ENCODE measurements around the gene TMEM161B.
"Not testable (repeated sequence)": the region's sequence is repeated elsewhere in the genome, so short reads cannot be mapped to it uniquely, and the experiment has no call there.

The TMEM161B gene

DNA sequence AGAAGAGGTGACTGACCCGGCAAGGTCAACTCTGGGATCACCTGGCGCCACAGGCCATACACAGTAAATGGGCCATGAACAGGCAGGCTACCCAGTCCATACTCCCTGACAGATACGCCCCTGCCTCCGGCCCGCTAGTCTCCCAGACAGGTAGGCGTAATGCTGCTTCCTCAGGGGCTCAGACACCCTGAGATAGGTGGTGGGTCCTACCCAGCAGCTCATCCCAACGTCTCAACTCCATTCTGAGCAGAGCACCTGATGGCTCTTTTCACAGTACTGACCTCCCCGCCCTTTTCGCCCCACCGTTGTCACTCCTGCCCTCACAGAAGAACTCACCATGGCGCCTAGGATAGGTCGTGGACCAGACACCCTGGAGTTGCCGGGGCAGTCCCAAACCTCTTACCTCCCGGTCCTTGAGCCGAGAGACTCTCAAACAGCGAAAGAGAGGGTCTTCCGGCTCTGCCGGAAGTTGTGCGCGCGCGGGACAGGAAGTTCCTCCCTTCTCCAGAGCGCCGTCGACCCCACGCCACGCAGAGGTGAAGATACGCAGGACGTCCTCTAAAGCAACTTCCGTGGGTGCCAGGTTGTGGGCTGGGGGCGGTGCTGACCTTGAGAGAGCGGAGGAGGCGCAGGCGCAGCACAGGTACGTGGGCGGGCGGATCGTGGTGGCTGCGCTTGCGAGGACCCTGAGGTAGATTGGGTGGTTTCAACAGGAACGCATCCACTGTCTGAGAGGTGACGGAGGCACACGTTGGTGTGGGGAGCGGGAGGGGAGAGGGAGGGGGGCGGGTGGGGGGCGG, at the start of gene TMEM161B:
TMEM161B (minus strand) TSS at position 461 of the 800 bp plus-strand sequence; CDS start at position 339, 122 bp downstream.
- peak; percentile 98 for DNase-seq

DNA sequence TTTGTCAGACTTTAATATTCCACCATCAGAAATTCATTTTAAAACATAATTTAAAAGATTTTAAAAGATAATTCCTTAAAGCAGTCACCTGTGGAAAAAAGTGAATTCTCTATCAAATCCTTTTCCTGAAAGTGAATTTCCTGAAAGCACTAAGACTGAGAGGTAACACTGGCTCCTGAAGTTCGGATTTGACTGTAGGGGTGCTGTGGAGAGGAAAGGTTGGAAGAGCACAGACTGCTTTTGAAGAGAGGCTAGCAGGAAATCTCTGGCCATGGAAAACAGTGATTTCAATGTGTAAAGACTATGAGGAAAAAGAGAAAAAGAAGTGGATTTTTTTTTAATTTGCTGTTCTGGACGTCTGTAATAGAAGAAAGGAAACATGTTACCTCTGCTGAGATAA, 35.7 kb upstream of the TMEM161B start:
- DNase-seq = no peak

GRCh38 chr5:88298425-88298824, 29.8 kb upstream of the TMEM161B start:
- no peak for DNase-seq

GRCh38 chr5:88290801-88291200, 22.2 kb upstream of the TMEM161B start:
- DNase-seq = no peak

DNA sequence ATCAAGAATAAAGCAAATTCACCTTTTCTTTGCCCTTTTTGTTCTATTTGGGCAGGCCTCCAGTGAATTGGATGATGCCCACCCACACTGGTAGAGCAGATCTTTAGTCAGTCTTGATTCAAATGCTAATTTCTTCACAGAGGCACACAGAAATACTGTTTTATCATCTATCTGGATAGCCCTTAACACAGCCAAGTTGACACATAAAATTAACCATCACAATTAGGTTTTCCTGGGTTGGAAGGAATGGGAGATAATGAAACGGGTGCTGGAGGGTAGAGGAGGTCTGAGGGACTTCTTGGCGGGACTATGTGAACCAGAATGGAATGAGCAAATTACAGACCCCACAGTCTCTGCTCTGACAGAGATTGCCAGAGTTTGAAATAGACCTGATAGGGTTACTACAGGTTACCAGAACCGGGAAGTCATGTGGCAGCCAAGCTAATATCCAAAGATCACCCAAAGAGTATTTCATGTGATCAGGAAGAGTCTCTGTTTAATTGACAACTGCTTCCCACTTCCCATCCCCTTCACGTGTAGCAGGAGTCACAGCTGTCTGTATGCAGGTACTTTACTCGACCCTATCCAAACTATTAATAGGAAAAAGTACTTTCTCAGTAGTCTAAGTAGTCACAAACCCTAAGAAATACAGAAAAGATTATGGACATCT, 20.0 kb upstream of the TMEM161B start:
- DNase-seq = no peak

DNA sequence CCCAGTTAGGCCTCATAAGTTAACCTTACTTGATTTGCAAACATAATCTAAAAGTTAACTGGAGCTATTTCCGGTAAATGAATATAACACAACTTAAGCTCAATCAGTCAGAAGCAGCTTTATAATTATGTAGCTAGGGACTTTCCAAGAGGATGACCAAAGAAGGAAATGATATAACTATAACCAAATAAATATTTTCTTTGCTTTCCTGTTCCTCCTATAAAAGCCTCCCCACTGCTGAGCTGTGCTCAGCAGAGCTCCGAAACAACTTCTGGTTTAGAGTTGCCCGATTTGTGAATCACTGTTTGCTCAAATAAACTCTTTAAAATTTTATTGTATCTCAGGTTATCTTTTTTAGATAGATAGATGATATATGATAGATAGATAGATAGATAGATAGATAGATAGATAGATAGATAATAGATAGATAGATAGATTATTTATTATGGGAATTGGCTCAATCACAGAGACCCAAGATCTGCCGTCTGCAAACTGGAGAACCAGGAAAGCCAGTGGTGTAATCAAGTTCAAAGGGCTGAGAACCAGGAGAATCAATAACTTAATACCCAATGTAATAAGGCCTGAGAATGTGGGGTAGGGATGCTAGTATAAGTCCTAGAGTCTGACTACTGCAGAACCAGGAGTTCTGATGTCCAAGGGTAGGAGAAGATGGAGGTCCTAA, 19.3 kb upstream of the TMEM161B start:
- DNase-seq = no peak

DNA sequence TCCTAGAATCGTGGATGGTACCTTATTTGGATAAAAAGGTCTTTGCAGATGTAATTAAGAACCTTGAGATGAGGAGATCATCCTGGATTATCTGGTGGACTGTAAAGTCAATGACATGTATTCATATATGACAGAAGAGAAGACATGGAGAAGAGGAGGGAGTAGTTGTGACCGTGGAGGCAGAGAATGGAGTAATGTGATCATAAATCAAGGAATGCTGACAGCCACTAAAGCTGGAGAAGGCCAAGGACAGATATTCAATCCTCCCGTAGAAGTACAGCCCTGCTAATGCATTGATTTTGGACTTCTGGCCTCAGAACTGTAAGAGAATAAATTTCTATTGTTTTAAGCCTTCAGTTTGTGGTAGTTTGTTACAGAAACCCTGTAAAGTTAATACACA, 18.7 kb upstream of the TMEM161B start:
- DNase-seq = no peak

DNA sequence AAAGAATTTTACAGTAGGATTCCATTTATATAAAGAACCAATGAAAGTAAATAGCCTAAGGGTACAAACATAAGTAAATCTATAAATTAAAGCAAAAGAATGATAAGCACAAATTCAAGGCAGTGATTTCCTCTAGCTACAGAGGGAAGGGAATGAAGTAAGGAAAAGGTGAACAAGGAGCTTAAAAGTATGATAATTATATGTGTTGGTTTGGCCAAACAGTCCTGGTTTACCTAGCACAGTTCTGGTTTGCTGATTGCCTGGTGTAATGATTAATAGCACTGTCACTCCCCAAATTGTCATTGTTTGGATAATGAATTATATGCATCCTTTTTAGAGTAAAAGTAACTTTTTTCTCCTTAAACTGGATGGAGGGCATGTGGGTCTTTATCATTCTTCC, 15.0 kb upstream of the TMEM161B start:
- no peak for DNase-seq

- no peak for DNase-seq
Measured at GRCh38 chr5:88281322-88281721, 12.7 kb upstream of the TMEM161B start.

DNA sequence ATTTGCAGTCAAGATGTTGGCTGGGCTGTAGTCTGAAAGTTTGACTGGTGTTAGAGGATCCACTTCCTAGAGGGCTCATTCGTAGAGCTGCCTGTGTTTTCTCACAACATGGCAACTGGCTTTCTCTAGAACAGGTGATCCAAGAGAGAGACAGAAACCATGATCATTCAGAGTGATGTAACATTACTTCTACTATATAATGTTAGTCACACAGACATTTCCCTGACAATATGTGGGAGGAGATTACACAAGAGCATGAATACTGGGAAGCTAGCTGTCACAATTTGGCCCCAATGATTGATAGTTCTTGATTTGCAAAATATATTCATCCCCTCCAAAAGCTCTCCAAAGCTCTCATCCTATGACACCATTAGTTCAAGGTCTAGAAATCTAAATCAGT, 10.9 kb upstream of the TMEM161B start:
- no peak for DNase-seq

GRCh38 chr5:88276378-88276777, 7.7 kb upstream of the TMEM161B start:
- DNase-seq = no peak

GRCh38 chr5:88275581-88275980, 6.9 kb upstream of the TMEM161B start:
- no peak for DNase-seq

- DNase-seq = peak; percentile 67
Measured at GRCh38 chr5:88269222-88269771, 652 bp upstream of the TMEM161B start.

DNA sequence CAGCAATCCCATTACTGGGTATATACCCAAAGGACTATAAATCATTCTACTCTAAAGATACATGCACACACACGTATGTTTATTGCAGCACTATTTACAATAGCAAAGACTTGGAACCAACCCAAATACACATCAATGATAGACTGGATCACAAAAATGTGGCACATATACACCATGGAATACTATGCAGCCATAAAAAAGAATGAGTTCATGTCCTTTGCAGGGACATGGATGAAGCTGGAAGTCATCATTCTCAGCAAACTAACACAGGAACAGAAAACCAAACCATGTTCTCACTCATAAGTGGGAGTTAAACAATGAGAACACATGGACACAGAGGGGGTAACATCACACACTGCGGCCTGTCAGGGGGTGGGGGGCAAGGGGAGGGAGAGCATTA, 4.1 kb downstream of the TMEM161B start:
- DNase-seq = not testable (repeated sequence)

DNA sequence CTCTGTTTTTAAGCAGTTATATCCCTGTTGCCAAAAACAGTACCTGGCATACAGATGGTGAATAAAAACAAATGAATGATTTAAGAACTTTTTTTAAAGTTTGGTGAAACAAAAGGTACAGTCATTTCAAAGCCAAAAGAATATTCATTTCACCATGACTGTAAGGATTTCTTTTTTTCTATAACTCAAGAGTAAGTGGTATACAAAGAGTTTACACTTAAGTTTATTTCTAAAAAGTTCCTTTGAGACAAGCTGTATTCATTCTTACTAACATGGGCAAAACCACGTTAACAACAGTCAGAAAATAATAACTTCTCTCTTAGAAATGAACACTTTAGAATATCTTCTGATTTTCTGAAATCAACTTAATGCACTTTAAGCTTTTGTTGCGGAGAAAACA, 5.3 kb downstream of the TMEM161B start:
- no peak for DNase-seq

DNA sequence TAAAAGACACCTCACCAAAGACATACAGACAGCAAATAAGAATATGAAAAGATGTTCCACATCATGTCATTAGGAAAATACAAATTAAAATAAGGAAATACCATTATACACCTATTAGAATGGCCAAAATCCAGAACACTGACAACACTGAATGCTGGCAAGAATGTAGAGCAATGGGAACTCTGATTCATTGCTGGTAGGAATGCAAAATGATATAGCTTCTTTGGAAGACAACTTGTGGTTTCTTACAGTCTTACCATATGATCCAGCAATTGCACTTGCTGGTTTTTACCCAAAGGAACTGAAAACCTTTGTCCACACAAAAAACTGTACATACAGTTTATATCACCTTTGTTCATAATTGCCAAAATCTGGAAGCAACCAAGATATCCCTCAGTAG, 6.5 kb downstream of the TMEM161B start:
- no peak for DNase-seq

DNA sequence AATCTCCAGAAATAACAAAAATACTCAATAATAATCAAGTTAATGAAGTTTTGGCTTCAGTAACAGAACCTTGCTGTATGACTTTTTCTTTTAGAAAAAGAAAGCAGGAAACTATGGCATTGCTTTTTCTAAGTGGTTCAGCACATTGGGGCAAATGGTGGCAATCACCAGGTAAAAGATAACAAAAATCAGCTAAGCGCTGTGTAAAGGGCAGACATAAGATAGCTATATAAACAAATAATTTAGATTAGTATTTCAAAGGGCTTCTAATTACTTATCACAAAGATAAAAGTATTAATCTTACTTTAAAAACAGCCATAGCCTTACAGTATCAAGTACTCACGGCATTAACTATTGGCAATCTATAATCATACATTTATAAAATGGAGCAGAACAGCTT, 10.0 kb downstream of the TMEM161B start:
- DNase-seq = no peak

- DNase-seq = no peak
Measured at GRCh38 chr5:88256872-88257271, 11.8 kb downstream of the TMEM161B start.

GRCh38 chr5:88256037-88256436, 12.6 kb downstream of the TMEM161B start:
- no peak for DNase-seq

GRCh38 chr5:88254320-88254719, 14.3 kb downstream of the TMEM161B start:
- no peak for DNase-seq

GRCh38 chr5:88251048-88251711, 17.5 kb downstream of the TMEM161B start:
- DNase-seq = peak; percentile 64

DNA sequence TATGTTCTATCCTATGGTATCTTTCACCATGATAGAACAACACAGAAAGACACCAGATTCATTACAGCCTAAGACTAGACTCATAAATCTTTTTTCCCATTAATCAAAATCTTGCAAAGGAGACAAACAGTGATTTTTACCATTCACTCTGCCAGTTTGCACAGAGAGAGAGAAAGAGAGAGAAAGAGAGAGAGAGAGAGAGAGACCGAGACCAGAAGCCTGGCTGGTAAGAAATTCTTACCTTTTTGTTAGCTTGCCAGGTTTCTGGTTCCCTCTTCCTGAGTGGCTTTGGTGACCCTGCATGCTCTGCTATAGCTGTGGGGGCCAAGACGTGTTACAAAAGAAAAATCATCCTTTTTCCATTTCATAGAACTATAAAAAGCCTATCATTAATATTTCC, 18.6 kb downstream of the TMEM161B start:
- no peak for DNase-seq
